NOMO-1 treated with dmso at 0.1 percent for 144 hours (cell line): ENCODE measurements around the gene SEMA3C.

ENCODE experiments used
- DNase-seq: peaks from one replicate; lab custom pipeline; 2025; ENCODE audit not compliant: unreplicated experiment; lab: John Stamatoyannopoulos, UW

Gene SEMA3C

DNA sequence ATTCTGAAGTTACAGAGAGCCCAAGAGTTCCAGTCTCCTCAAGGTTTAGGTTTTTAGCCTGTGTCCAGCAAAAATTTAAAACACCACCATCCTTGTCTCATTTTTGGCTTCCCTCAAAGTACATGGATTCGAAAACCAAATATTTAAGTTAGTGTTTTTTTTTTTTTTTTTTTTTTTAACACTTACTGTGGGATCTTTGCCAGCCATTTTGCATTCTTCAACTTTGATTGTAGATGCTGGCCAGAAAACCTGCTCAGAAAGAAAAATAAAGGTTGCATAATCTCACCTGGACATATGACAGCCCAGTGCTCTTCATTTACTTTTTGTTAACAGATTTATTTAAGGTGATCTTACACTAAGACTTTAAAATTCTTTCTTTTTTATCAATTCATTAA, 91.6 kb downstream of the SEMA3C start:
- DNase-seq = no peak

DNA sequence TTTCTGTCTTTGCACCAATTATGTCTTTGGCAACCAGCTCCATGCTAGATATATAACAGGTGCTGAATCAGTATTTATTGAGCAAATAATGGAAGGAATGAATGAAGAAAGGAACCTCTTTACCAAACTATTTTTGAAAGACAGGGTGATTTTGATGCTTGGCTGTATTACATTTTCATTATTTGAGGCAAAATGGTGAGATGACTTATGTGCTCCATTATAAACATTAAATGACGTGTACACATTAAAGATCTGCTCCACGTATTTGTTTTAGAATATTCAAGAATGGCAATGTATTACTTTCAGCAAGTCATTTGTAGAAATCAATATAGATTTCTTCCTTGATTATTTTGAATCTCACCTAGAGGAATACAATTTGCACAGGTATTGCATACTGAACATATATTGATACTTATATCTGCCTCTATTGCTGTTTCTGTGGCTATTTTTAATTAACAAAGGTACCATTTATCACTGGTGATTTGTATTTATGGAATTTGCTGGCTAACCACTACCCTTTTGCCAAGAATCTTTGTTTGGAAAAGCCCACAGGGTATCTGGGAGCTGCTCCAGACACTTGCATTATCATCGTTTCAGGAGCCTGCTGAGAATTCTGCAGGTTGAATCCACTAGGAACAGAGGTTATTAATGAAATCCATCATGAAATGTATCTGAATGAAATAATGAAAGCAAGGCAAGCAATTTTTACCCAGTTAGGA, 92.2 kb downstream of the SEMA3C start:
- DNase-seq = no peak

DNA sequence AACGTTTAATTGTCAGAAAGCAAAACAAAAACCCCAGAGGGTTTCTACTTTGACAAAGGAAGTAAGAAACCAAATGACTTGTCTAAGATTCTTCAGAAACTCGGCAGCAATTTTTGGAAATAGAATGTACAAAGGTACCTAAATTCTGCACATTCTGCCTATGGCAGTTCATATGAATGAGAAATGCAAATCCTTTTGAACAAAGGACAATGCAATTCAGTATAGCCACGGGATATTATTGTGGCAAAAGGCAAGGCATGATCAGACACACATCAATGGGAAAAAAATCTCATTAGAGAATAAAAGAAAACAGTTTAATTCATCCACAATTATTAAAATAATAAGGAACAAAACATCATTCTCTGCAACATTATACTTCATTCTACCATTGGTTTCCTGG, 93.4 kb downstream of the SEMA3C start:
- no peak for DNase-seq

DNA sequence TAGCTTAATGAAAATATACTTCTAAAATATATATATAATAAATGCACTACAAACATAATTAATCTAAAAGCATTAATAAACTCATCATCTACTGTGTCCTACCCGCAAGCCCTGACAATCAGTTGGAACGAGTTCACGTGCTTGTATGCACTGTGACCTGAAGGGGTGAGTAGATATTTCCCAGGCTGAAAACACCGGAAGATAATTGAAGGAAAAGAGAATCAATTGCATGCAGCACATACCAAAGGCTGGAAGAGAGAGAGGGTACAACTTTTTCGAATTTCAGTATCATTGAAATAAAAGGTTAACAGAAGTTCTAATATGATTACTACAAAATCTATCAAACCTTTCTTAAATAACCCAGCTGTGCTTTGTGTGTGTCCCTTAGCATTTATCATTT, 94.6 kb downstream of the SEMA3C start:
- no peak for DNase-seq

DNA sequence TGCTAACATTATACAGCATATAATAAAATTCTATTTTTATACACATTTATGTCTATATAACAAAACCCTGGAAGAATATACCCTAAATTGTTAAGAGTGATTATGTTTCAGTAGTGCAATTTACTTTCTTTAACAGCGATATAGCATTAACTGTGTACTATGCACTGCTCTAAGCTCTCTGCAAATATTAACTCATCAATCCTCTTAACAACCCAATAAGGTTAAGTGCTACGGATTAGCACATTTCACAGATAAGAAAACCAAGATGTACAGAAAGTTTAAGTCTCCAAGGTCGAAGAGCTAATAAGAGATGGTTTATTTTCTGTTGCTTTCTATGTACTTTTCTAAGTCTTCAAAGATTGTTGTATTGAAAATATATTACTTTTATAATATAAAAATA, 95.8 kb downstream of the SEMA3C start:
- DNase-seq = no peak

DNA sequence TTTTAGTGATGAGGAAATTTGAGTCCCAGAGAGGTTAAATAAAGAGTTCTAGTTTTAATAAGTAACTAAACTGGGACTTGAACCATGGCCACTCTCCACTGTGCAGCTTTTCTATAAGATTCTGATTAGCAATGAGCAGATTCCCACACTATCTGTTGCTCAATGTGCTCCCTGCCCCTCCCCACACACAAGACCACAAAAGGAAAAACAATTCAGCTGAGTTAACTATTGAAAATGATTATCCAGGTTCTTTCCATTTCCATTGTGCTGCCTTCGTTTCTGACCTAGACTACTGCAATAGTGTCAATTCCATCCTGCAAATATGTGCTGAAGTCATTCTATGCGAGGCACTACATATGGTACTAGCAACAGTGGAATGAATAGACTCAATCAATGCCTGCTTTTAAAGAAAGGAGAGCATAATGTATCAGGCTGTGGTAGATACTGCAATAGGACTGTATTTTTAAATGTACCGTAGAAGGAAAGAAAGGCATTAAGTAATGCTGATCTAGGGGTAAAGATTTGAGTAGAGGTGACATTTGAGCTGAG, 97.0 kb downstream of the SEMA3C start:
- no peak for DNase-seq

DNA sequence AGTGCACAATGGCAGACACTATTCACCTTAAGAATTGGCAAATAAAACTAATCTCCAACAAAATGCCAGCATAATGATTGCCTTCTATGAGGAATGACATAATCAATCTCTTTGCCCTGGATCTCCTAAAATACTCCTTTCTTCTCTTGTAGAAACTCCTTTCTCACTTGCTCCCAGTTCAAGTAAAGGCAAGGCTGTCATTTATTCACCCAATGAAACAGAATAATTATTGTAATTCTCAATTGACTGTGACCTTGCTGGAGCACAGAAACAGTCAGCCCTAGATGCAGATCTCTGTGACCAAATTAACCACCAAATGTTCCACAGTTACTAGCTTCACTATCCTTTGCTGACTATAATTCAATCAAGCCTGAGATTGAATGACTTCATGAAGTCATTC, 99.3 kb downstream of the SEMA3C start:
- DNase-seq = no peak

DNA sequence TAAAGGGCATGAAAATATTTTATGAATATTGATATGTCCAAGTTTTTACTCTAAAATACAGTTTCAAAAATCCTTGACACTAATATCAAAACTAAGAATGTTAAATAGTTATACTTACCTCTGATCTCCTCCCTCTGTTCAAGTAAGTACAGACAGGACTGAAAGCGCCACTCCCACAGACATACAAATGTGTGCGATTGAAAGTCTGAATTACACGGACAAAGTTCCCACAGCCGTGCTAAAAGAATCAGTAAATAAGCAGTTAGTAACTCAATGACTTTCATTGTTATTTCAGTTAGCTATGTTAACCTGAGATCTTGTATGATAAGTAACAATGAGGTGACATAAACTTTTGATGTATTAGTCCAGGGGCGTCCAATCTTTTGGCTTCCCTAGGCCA, 100.7 kb downstream of the SEMA3C start:
- DNase-seq = no peak

DNA sequence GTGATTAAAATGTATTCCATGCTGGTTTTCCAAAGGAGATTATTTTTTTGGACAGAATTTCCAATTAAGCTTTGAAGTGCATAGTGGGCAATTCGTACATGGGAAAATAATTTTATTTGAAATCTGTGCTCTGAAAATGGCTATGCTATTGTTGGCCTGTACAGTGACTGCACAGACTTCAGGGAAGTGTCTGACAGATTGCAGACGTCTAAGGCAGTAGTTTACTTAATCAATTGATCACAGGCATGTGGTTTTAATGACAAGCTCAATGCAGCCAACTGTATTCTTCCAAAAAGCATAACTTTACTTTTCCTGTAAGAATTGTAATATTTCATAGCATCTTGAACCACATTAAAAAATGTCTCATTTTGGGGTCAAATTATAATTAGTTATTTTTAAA, 102.0 kb downstream of the SEMA3C start:
- DNase-seq = no peak

DNA sequence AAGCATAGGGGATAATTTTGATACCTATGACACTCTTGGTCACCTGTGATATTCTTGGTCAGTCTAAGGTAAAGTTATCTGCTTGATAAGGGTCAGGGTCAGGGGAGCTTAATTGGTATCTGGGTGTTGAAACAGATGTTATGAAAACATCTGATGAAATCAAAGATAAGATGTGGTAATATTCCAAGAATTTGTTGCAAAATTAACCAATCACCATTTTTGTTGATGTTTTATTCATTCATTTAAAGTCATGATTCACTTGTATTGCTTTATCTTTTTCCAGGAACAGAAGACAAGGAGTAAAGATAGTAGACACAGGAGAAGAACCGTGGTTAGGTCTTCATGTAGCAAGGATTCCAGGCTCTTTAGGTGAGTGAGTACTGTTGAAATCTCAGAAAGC, 103.1 kb downstream of the SEMA3C start:
- DNase-seq = no peak

DNA sequence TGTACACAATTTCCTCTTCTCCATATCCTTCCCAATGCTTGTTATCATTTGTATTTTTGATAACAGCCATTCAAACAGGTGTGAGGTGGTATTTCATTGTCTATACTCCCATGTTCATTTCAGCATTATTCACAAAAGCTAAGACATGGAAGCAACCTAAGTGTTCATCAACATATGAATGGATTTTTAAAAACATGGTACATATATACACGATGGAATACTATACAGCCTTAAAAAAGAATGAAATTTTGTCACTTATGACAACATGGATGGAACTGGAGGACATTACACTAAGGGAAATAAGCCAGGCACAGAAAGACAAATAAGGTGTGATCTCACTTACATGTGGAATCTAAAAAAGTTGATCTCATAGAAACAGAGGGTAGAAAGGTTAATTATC, 109.3 kb downstream of the SEMA3C start:
- no peak for DNase-seq

DNA sequence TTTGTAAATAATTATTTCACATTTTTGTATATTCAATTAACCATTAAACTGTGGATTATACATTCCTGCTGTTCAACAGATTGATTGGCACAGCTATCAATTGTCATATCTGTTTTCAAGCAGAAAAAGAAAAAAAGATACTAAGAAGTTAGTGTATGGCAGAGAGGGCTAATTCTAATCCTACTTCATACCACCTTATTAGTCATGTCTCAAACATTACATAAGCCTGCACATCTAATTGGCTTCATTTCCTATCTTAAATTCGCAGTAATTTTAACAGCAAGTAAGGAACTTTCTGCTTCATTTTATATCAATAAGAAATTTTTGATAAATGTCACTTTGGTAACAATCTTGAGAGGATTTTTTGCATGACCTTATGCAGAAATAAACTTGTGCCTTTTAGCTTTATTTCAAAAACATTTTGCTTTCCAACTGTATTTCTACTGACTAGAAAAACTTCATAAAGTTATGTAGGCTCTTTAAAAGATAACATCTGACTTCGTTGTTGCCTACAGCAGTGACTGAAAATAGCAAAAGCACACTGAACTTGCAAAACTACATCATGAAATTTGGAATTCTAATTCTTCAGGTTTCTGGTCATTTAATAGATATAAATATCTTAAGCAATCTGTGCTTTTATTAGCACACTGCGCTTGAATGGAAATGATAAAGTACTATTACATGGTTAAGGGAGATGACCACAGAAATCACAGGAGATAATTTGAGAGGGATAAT, 111.5 kb downstream of the SEMA3C start:
- no peak for DNase-seq

DNA sequence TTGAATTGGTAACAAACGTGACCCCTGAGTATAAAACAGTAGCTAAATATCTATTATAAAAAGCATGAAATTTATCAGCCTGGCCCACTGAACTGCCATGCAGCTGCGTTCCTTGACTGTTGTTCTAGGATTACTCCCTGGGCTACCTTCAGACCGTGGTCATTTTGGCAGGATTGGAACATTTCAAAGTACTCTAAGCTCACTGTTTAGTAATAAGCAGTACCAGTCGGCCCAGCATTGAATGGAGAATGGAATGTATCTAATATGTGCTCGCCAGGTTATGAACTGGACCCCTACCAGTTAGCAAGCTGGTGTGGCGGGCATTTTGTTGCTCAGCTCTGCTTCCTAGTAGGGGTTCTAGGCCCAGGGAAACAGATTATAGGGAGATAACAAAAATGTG, 112.2 kb downstream of the SEMA3C start:
- DNase-seq = no peak

DNA sequence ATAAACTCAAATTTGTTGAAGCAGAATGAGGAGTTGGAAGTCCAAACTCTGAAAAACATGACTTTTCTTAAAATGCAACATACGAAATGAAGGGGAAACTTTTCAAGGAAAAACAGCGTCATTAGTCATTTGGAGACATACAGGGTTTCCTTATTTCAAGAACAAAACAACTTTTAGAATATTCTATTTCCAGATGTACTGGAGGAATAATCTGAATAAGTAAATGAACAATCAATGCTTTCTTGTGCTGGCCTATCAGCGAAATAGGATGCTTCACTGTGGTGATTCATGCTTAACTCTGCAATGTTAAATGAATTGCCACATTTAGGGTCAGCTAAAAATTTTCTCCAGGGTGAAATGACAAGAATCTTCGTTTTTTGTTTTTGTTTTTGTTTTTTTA, 114.3 kb downstream of the SEMA3C start:
- DNase-seq = no peak

DNA sequence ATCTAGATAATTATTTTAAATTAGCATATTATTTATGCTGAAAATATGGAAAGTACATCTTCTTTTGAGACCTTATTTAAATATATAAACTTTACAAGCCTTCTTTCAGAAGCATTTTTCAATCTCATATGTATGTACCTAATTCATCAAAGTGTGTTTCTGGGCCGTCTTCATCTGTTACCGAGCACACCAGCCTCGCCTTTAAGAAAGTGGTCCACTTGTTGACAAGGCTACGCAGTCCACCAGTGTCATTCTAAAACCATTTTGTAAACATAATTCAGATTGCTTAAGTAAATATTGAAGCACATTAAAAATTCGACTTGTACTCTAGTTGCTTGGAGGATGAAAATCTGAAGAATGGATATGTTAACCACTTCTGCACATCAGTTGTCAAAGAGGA, 116.3 kb downstream of the SEMA3C start:
- no peak for DNase-seq

DNA sequence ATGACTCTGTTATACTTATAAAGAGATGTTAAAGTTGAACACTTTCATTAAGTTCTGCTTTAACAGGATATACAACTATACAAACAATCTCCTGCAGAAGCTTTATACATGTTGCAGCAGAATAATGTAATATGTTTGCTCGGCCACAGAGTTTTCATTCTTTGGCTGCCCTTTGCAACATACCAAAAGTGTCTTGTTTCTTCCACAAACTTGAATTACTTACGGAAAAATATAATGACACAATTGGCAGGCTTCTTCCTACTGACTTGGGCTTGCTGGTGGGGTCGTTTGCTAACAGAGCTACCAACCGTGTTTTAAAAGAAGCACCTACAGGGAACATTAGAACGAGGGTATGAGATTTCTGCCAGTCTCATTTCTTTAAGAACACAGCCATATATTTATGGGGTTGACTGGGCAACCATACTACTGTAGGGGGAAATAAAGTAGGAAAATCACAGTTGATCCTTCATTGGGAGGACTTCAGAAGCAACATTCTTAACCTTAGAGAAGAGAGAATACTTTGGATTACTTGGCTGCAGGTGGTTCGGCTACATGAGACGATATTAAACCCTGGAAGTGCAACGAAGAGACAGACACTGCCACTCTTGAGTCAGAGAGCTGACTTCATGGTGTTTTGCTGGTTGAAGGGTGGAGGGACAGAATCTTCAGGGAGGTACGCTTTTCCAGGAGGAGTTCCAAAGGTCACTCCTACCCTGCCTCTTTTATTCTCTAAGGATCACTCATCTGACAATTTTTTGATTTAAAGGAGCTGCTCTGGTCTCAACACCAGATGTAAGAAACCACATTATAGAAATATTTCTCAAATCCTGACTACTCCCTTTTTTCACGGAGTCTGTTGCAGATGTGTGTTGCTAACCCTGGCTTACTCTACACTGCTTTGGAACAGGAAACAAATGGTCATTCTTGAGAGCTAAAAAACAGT, 123.9 kb downstream of the SEMA3C start:
- DNase-seq = no peak

DNA sequence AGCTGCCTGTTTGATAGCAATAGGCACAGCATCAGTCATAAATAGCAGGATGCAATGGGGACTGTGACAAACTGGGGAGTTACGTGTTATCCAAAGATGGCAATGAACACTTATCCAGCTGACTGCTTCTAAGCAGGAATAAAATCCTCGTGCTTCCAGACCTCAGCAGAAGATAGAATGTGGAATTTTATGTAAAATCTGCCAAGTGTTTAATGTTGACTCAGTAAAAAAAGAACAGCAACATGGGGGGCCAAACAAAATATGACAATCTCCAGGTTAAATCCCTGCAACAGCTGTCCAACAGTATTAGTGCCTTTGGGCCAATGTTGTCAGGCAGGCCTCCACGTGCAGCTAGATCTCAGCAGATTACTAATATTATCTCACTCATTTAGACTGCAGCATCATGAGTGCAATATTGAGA, 127.3 kb downstream of the SEMA3C start:
- DNase-seq = no peak

DNA sequence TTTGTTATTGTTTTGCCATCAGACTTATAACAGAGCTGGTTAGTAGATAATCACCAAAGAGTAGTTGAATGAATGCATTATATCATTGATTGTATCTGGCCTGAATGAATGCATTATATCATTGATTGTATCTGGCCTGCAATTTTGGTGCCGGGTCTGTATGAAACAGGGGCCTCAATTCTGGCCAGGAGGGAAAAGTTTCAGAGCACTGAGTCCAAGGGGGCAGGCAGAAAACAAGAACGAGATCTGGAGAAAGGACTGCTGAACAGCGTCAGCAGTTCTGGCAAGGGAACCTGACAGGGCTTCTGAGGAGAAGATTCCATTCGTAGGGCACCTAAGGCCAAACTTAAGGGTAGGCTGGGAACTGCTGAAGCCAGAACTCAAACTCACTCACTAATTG, 128.0 kb downstream of the SEMA3C start:
- DNase-seq = no peak

DNA sequence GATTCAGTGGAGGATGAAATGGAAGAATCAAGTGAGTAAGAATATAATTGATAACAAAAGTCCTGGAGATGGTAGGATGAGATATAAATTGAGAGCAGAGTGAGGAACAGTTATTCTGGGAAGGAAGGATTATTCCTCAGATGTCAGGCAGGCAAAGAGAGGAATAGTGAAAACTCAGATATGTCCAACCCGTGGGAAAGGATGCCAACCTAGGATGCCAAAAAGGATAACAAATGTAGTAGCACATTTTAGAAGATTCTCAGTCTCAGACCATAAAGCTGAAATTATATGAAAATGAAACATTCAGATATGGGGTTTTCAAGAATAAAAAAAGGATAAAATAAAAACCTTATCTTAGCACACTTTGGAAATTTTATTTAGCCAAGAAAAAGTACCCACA, 131.1 kb downstream of the SEMA3C start:
- no peak for DNase-seq

DNA sequence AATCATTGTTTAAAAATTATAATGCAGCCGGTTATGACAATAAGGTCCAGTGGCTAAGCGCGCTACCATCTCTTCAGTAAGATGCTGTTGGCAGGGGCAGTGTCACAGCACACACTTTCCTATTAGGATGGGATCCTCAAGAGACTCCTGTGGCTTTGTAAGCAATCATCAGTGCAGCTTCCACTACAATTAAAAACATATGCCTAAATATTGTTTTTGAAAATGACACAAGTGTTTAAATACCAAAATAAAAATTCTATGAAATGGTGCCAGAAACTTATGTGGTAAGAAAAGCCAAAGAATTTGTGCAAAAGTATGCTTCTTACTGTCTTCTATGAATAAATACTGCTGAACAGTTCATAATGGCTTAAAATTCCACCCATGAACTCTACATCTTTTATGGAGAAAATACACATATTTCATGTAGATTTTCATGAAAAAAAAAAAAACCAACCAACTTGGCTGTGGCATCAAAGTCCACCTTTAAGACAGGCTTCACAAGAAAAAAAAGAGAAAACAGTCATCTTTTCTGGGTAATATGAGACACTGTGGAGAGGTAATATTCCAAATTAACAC, 132.8 kb downstream of the SEMA3C start:
- no peak for DNase-seq

DNA sequence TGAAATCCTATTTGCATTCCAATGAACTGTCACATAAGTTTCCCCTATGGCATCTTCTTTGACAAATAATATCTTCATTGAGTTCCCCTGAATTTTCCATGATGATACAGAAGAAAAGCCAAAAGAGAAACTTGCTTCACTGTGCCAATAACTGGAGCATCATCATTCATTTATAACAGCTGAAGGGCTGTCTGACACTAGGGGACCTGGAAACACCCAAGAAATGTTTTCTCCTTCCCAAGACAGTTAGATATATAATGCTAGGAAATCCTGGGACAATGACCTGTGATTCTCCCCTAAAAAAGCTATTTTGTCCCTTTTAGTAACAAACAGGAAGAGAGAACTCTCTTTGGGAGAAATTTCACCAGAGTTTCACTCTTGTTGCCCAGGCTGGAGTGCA, 133.6 kb downstream of the SEMA3C start:
- no peak for DNase-seq
